GM12878 (cell line): ENCODE results near the gene NKX1-1. TPM values are rescaled to one million over a fixed set of nuclear protein-coding genes. Genes with fewer than 3 reads are reported as not detected.

ENCODE experiments used
- ATAC-seq: fragments of 200-7000 bp; cut with Tn5 transposase; 3 replicates; pipeline ENCODE4 v1.9.1; 2020; ENCODE audit warnings: mild to moderate bottlenecking, moderate library complexity
- BruUV-seq: library from RNA; stranded (reverse); fragments of 400-500 nt; replicated peaks from 2 replicates; lab custom pipeline; 2021; lab: Mats Ljungman, UMichigan
- CTCF ChIA-PET: fragments of 300-600 bp; sonication (Branson Sonifier 250); formaldehyde crosslinking; extraction: SDS; loops from one replicate; lab custom pipeline; 2021; ENCODE audit warnings: inconsistent platforms; lab: Yijun Ruan, JAX
- POLR2A ChIA-PET: fragments of 350-600 bp; formaldehyde crosslinking; extraction: SDS; loops from one replicate; lab custom pipeline; 2021; ENCODE audit warnings: inconsistent platforms; lab: Charles Lee
- RAD21 ChIA-PET: fragments of 300-600 bp; sonication (Branson Sonifier 250); formaldehyde crosslinking; loops from one replicate; lab custom pipeline; 2023; ENCODE audit warnings: antibody characterized with exemption; ENCODE audit not compliant: unreplicated experiment; lab: Charles Lee
- SMC1A ChIA-PET: fragments of 300-600 bp; sonication (Branson Sonifier 250); formaldehyde crosslinking; loops from one replicate; lab custom pipeline; 2023; ENCODE audit not compliant: unreplicated experiment, uncharacterized antibody; lab: Charles Lee
- DNase-seq: peaks from one replicate; pipeline ENCODE4 v3.0.0-alpha.2; 2011; ENCODE audit warnings: low read depth, low spot score
- FAIRE-seq: peaks from 3 replicates; lab custom pipeline; 2011; peaks lifted over from hg19 to GRCh38; lab: Jason Lieb, UNC
- H2AFZ ChIP-seq: 2 replicates; pipeline ENCODE4 v1.6.0; 2011; ENCODE audit warnings: low read depth, low read length, control low read depth; ENCODE audit not compliant: control insufficient read depth
- H3K27ac ChIP-seq: 2 replicates; pipeline ENCODE4 v1.5.1; 2011; ENCODE audit warnings: control low read depth; ENCODE audit not compliant: control insufficient read depth, insufficient read depth
- H3K27me3 ChIP-seq, 2 experiments: replicated peaks in 1 of 2; 2 replicates each; pipeline versions ENCODE4 v1.6.0 to v1.6.1; 2011; ENCODE audit warnings: low read length in 1 of 2; ENCODE audit not compliant: control insufficient read depth in 2 of 2, insufficient read depth in 2 of 2
- H3K36me3 ChIP-seq, 2 experiments: 2 replicates each; pipeline ENCODE4 v1.5.1; 2011; ENCODE audit warnings: low read length in 1 of 2; ENCODE audit not compliant: control insufficient read depth in 2 of 2, insufficient read depth in 2 of 2
- H3K4me1 ChIP-seq: 2 replicates; pipeline ENCODE4 v1.6.1; 2011; ENCODE audit warnings: mild to moderate bottlenecking, low read length, moderate library complexity, mixed read lengths; ENCODE audit not compliant: control insufficient read depth, insufficient read depth
- H3K4me2 ChIP-seq: 2 replicates; pipeline ENCODE4 v1.6.0; 2011; ENCODE audit warnings: control low read depth; ENCODE audit not compliant: control insufficient read depth, insufficient read depth
- H3K4me3 ChIP-seq: fragments of 200-600 bp; sonication (generic); 2 replicates; pipeline ENCODE4 v1.5.1; 2016
- H3K79me2 ChIP-seq: 2 replicates; pipeline ENCODE4 v1.6.0; 2011; ENCODE audit warnings: low read length; ENCODE audit not compliant: control insufficient read depth, insufficient read depth
- H3K9ac ChIP-seq: 2 replicates; pipeline ENCODE4 v1.8.0; 2011; ENCODE audit warnings: low read length, control low read depth, mixed read lengths; ENCODE audit not compliant: control insufficient read depth, insufficient read depth
- H3K9me3 ChIP-seq: replicated peaks from 3 replicates; pipeline ENCODE4 v1.5.1; 2011; ENCODE audit warnings: mild to moderate bottlenecking, low read length; ENCODE audit not compliant: control insufficient read depth, insufficient read depth
- H4K20me1 ChIP-seq: 2 replicates; pipeline ENCODE4 v1.6.0; 2011; ENCODE audit not compliant: control insufficient read depth, insufficient read depth
- BACH1 ChIP-seq: fragments of 450-650 bp; IDR thresholded peaks from 2 replicates; pipeline ENCODE4 v1.6.1; 2017; ENCODE audit warnings: mild to moderate bottlenecking, borderline replicate concordance
- GABPA ChIP-seq: IDR thresholded peaks from 2 replicates; pipeline ENCODE4 v1.6.1; 2014; ENCODE audit warnings: antibody characterized with exemption, low read depth, mild to moderate bottlenecking, inconsistent platforms
- GATAD2B ChIP-seq: fragments of 450-650 bp; conservative IDR thresholded peaks from 2 replicates; pipeline ENCODE4 v1.6.1; 2017; ENCODE audit warnings: low read depth, mild to moderate bottlenecking, moderate library complexity
- HDAC2 ChIP-seq: fragments of 200-600 bp; sonication (generic); IDR thresholded peaks from 2 replicates; pipeline ENCODE4 v1.6.1; 2017
- HDGF ChIP-seq: fragments of 450-650 bp; IDR thresholded peaks from 2 replicates; pipeline ENCODE4 v1.6.1; 2016; ENCODE audit warnings: antibody characterized with exemption
- NFXL1 ChIP-seq: fragments of 450-650 bp; IDR thresholded peaks from 2 replicates; pipeline ENCODE4 v1.6.1; 2017; ENCODE audit warnings: antibody characterized with exemption, mild to moderate bottlenecking, borderline replicate concordance
- SRF ChIP-seq, 2 experiments: IDR thresholded peaks; 2 replicates each; pipeline ENCODE4 v1.6.1; 2011; ENCODE audit warnings: low read depth in 2 of 2, low read length in 2 of 2, mild to moderate bottlenecking in 1 of 2, moderate library complexity in 1 of 2
- SUPT20H ChIP-seq: IDR thresholded peaks from 2 replicates; pipeline ENCODE4 v1.6.1; 2011; ENCODE audit warnings: low read depth, mild to moderate bottlenecking, low read length, moderate library complexity, borderline replicate concordance; ENCODE audit not compliant: control insufficient read depth
- SUZ12 ChIP-seq: fragments of 200-600 bp; sonication (generic); IDR thresholded peaks from one replicate; pipeline ENCODE4 v1.6.1; 2018; ENCODE audit warnings: antibody characterized with exemption, mild to moderate bottlenecking; ENCODE audit not compliant: unreplicated experiment
- WGBS: methylation state at CpG from one replicate; pipeline ENCODE4 v1.1.6; 2016; ENCODE audit warnings: low lambda C conversion rate; ENCODE audit not compliant: insufficient replicate concordance, insufficient coverage; ENCODE audit errors: missing lambda C conversion rate; 5-methylcytosine and 5-hydroxymethylcytosine counted together
- in situ Hi-C: fragments of 300-500 bp; cut with MboI; formaldehyde crosslinking; loops from 9 replicates; pipeline ENCODE4 v1.14.3; 2018; ENCODE audit warnings: mixed read lengths
- intact Hi-C: fragments of 100-400 bp; cut with micrococcal nuclease; formaldehyde crosslinking; loops from one replicate; pipeline ENCODE4 v1.14.2; 2022; ENCODE audit not compliant: unreplicated experiment
- polyA plus RNA-seq, 11 experiments: library from polyadenylated mRNA; depleted of rRNA in 4 of 11; unstranded in 6 of 11; stranded (reverse) in 5 of 11; fragments of >200 nt; fragmentation: Nextera tagmentation in 4 of 11; fragmentation: Illumina TruSeq in 1 of 11; extraction: Ambion mirVana in 4 of 11; extraction: Trizol in 1 of 11; gene quantifications; 1 replicate in 1 of 11; 2 replicates in 10 of 11; pipeline versions ENCODE4 v1.2.1 to v1.2.3, GENCODE V29; 2011 to 2016; ENCODE audit warnings: inconsistent platforms in 2 of 11, missing spikeins in 2 of 11, low read depth in 1 of 11
- total RNA-seq, 4 experiments: library from RNA; depleted of rRNA in 3 of 4; stranded (reverse); fragments of >200 nt in 3 of 4; fragmentation: Illumina TruSeq in 1 of 4; extraction: Trizol in 1 of 4; gene quantifications; 2 replicates each; pipeline versions ENCODE4 v1.2.1 to v1.2.3, GENCODE V29; 2013 to 2021
- TF ChIP-seq, protein P1 (sequence below): fragments of 450-650 bp; formaldehyde crosslinking; IDR thresholded peaks from 2 replicates; pipeline ENCODE4 v1.4.0; 2020; ENCODE audit warnings: mild to moderate bottlenecking, moderate library complexity
- TF ChIP-seq, protein P2 (sequence below): fragments of 450-650 bp; IDR thresholded peaks from 2 replicates; pipeline ENCODE4 v1.6.1; 2017; ENCODE audit warnings: low read depth, mild to moderate bottlenecking, moderate library complexity
- TF ChIP-seq, protein P3 (sequence below): IDR thresholded peaks from 2 replicates; pipeline ENCODE4 v1.6.1; 2012; ENCODE audit warnings: mild to moderate bottlenecking, low read depth, low read length

The NKX1-1 gene
- total and polyA plus RNA-seq, 10 of the 15 experiments (the other 5 are each of a cell fraction or from before 2014, with no cell fraction given): not detected

DNA sequence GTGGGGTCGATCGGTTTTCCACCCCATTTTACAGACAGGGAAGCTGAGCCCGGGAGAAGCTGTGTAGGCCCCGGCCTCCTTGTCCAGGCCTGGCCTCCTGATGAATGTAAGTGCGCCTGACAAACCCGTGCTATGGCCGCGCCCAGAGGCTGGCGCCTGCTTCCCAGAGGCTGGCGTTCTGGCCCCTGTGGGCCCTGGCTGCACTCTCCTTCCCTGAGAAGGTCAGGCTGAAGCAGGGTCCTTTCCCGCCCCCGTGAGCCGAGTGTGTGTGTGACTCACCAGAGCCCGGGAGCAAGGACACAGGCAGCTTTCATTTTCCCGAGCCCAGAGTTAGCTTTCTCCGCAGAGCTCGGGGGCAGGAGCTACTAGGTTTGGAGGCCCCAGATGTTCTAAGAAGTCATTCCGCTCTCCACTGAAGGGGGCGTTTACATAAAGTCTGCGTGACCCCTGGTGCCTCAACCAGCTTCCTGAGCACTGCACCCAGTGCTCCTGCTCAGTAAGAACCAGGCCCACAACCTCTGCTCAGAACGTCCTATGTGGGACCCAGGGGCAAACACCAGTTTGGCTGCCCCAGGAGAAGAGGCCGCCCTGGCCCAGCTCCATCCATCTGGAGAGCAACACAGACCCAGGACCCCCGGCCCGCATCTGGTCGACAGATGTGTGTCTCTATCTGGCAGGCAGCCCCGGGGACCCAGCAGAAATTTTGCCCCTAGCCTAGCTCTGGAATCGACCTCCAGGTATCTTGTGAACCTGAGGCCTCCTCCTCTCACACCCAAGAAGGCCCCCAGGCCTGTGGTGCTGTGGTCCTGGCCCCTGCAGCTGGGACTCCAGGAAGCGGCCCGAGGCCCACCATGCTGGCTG, 45.6 kb downstream of the NKX1-1 start (continued):
- TF ChIP-seq, protein P1, sequence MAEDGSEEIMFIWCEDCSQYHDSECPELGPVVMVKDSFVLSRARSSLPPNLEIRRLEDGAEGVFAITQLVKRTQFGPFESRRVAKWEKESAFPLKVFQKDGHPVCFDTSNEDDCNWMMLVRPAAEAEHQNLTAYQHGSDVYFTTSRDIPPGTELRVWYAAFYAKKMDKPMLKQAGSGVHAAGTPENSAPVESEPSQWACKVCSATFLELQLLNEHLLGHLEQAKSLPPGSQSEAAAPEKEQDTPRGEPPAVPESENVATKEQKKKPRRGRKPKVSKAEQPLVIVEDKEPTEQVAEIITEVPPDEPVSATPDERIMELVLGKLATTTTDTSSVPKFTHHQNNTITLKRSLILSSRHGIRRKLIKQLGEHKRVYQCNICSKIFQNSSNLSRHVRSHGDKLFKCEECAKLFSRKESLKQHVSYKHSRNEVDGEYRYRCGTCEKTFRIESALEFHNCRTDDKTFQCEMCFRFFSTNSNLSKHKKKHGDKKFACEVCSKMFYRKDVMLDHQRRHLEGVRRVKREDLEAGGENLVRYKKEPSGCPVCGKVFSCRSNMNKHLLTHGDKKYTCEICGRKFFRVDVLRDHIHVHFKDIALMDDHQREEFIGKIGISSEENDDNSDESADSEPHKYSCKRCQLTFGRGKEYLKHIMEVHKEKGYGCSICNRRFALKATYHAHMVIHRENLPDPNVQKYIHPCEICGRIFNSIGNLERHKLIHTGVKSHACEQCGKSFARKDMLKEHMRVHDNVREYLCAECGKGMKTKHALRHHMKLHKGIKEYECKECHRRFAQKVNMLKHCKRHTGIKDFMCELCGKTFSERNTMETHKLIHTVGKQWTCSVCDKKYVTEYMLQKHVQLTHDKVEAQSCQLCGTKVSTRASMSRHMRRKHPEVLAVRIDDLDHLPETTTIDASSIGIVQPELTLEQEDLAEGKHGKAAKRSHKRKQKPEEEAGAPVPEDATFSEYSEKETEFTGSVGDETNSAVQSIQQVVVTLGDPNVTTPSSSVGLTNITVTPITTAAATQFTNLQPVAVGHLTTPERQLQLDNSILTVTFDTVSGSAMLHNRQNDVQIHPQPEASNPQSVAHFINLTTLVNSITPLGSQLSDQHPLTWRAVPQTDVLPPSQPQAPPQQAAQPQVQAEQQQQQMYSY (CRISPR knock-in tag): no peak
- no peak for TF ChIP-seq NFXL1

DNA sequence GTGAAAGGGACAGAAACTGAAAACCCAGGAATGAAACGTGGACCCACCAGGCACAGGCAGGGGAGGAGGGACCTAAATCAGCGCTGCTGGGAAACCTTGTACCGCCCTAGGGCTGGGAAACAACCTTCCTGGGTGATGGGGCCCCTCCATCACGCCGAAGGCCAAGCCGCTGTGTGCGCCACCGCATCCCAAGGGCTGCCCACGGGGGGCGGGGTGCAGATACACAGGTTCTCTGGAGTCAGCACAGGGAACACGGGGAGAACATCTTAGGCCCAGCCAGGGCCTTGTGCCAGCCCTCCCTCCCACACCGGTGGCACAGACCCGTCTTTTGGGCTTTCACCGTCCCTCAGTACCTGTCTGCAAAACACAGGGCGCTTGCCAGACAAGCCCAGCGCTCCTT, 46.3 kb downstream of the NKX1-1 start:
- ChIA-PET CTCF (no interaction called here), SMC1A (no interaction called here), POLR2A (no interaction called here), RAD21 (no interaction called here)
- FAIRE-seq (no peak), ATAC-seq (no peak), DNase-seq (no peak)
- intact Hi-C loops (loop anchor here (5.0 kb wide), 1 partner anchor 333 kb away; no protein-coding TSS in a partner anchor), in situ Hi-C loops (no loop called here)
- WGBS: 92% methylated on average over 16 of the region's 16 CpGs
- no peaks in the 10 kb centered on the region for H3K4me1 ChIP-seq
- BruUV-seq: no TSS peak
- no peaks in the 10 kb centered on the region for H3K27me3 ChIP-seq
- no peaks in the 10 kb centered on the region for H3K9me3 ChIP-seq
- H4K20me1 ChIP-seq: no peaks in the 10 kb centered on the region
- H3K79me2 ChIP-seq: no peaks in the 10 kb centered on the region
- H2AFZ ChIP-seq: no peak overlapping the region
- no peak overlapping the region for H3K27ac ChIP-seq
- H3K4me3 ChIP-seq: no peak overlapping the region
- peaks cover 0 to 3% of the 10 kb centered on the region in 2 experiments; a peak in 3 of 4 replicates for H3K36me3 ChIP-seq
- no peak overlapping the region for H3K4me2 ChIP-seq
- no peak overlapping the region for H3K9ac ChIP-seq
- TF ChIP-seq GABPA (no peak), HDGF (no peak), BACH1 (no peak), HDAC2 (no peak), SRF (IDR thresholded peaks at IDR 0.05; ENCODE audit: low read depth in 2 of 2, low read length in 2 of 2) (no peak), SUZ12 (no peak), SUPT20H (no peak), GATAD2B (no peak)
- TF ChIP-seq, protein P2, sequence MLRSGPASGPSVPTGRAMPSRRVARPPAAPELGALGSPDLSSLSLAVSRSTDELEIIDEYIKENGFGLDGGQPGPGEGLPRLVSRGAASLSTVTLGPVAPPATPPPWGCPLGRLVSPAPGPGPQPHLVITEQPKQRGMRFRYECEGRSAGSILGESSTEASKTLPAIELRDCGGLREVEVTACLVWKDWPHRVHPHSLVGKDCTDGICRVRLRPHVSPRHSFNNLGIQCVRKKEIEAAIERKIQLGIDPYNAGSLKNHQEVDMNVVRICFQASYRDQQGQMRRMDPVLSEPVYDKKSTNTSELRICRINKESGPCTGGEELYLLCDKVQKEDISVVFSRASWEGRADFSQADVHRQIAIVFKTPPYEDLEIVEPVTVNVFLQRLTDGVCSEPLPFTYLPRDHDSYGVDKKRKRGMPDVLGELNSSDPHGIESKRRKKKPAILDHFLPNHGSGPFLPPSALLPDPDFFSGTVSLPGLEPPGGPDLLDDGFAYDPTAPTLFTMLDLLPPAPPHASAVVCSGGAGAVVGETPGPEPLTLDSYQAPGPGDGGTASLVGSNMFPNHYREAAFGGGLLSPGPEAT: no peak
- TF ChIP-seq, protein P3, sequence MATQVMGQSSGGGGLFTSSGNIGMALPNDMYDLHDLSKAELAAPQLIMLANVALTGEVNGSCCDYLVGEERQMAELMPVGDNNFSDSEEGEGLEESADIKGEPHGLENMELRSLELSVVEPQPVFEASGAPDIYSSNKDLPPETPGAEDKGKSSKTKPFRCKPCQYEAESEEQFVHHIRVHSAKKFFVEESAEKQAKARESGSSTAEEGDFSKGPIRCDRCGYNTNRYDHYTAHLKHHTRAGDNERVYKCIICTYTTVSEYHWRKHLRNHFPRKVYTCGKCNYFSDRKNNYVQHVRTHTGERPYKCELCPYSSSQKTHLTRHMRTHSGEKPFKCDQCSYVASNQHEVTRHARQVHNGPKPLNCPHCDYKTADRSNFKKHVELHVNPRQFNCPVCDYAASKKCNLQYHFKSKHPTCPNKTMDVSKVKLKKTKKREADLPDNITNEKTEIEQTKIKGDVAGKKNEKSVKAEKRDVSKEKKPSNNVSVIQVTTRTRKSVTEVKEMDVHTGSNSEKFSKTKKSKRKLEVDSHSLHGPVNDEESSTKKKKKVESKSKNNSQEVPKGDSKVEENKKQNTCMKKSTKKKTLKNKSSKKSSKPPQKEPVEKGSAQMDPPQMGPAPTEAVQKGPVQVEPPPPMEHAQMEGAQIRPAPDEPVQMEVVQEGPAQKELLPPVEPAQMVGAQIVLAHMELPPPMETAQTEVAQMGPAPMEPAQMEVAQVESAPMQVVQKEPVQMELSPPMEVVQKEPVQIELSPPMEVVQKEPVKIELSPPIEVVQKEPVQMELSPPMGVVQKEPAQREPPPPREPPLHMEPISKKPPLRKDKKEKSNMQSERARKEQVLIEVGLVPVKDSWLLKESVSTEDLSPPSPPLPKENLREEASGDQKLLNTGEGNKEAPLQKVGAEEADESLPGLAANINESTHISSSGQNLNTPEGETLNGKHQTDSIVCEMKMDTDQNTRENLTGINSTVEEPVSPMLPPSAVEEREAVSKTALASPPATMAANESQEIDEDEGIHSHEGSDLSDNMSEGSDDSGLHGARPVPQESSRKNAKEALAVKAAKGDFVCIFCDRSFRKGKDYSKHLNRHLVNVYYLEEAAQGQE: no peak
